Measurements from ENCODE around the gene TRAK1.

DNA sequence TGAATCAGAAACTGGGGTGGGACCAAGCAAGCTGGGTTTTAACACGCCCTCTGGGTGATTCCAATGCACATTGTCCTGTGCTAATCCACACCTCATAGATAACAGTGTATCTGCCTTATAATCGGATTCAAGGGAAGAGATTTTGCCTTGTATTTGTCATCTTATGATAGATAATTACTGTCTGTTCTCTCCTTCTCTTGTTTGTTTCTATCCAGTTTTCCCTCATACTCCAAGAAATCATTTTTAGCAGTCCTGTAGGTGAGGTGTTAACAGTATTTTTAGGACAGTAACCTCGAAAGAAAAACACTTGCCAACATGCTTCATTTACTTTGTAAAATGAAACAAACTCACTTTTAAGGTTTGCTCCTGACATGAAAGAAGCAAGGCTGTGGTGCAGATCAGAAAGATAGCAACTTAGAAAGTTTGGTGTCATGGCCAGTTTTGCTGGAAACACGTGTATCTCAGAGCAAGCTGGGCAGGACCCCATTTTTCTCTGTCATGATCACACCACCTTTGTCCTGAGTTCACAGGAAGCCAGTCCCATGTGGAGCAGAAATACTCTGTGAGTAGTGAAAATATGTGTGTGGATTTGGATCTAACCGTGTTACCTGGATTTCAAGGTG, 72.6 kb downstream of the TRAK1 start:
- TF ChIP-seq, protein P1, sequence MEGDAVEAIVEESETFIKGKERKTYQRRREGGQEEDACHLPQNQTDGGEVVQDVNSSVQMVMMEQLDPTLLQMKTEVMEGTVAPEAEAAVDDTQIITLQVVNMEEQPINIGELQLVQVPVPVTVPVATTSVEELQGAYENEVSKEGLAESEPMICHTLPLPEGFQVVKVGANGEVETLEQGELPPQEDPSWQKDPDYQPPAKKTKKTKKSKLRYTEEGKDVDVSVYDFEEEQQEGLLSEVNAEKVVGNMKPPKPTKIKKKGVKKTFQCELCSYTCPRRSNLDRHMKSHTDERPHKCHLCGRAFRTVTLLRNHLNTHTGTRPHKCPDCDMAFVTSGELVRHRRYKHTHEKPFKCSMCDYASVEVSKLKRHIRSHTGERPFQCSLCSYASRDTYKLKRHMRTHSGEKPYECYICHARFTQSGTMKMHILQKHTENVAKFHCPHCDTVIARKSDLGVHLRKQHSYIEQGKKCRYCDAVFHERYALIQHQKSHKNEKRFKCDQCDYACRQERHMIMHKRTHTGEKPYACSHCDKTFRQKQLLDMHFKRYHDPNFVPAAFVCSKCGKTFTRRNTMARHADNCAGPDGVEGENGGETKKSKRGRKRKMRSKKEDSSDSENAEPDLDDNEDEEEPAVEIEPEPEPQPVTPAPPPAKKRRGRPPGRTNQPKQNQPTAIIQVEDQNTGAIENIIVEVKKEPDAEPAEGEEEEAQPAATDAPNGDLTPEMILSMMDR (IDR thresholded peaks at IDR 0.05): no peak
- no peak for TF ChIP-seq POLR2A (IDR thresholded peaks at IDR 0.05)
